ENCODE measurements around the gene FEZ2. TPM values are rescaled to one million over a fixed set of nuclear protein-coding genes. Genes with fewer than 3 reads are reported as not detected.

FEZ2 gene
- polyA plus RNA-seq, 1 donor (not counting 4 experiments of a cell fraction or from before 2014, with no cell fraction given): 56.2 TPM

DNA sequence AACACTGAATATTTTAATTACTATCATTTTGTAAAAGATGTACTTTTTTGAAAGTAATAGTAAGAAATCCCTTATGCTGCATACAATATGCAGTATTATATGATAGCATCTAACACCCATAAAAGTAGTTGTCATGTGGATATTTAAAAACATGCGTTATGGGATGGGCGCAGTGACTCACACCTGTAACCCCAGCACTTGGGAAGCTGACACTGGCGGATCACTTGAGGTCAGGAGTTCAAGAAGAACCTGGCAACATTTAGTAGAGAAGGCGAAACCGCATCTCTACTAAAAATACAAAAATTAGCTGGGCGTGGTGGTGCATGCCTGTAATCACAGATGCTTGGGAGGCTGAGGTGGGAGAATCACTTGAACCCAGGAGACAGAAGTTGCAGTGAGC, 88.9 kb downstream of the FEZ2 start:
- Histone ChIP-seq H3K36me3 (ENCODE audit: control insufficient read depth in 2 of 2, extremely low read depth in 1 of 2, insufficient read depth in 2 of 2, low read length in 2 of 2) (peaks cover 31 to 42% of the 10 kb centered on the region in 2 experiments), H3K79me2 (ENCODE audit: control insufficient read depth, insufficient read depth, low read length) (peaks cover 5% of the 10 kb centered on the region), H3K27ac (ENCODE audit: control insufficient read depth, insufficient read depth, low read length) (no peak overlapping the region), H2AFZ (ENCODE audit: control insufficient read depth, low read length) (no peak overlapping the region), H3K4me3 (ENCODE audit: control insufficient read depth in 2 of 3, extremely low read depth in 1 of 3, insufficient read depth in 2 of 3, low read depth in 1 of 3, low read length in 3 of 3) (no peak overlapping the region), H3K9me3 (ENCODE audit: control insufficient read depth, low read depth, low read length) (no peaks in the 10 kb centered on the region), H3K9me1 (ENCODE audit: control insufficient read depth, extremely low read depth, insufficient read depth, low read length) (no peaks in the 10 kb centered on the region), H3K4me1 (ENCODE audit: control insufficient read depth, extremely low read depth, insufficient read depth, low read length) (no peaks in the 10 kb centered on the region), H3K27me3 (ENCODE audit: control insufficient read depth, extremely low read depth, insufficient read depth, low read length) (no peaks in the 10 kb centered on the region), H3K4me2 (ENCODE audit: control insufficient read depth, extremely low read depth, insufficient read depth, low read depth, low read length) (no peak overlapping the region), H3K9ac (ENCODE audit: control insufficient read depth, extremely low read depth, insufficient read depth, low read length) (no peak overlapping the region), H4K20me1 (ENCODE audit: control insufficient read depth, extremely low read depth, insufficient read depth, low read length) (no peaks in the 10 kb centered on the region)
- dilution Hi-C loops (cut with MboI; ENCODE audit: extremely low pct_ligation_motif_present, low sequenced_read_pairs): no loop called here
- DNase-seq (ENCODE audit: low read depth, low spot score): no peak
- no peak for TF ChIP-seq EZH2 (IDR thresholded peaks at IDR 0.05; ENCODE audit: low read length)
- TF ChIP-seq, protein P1, sequence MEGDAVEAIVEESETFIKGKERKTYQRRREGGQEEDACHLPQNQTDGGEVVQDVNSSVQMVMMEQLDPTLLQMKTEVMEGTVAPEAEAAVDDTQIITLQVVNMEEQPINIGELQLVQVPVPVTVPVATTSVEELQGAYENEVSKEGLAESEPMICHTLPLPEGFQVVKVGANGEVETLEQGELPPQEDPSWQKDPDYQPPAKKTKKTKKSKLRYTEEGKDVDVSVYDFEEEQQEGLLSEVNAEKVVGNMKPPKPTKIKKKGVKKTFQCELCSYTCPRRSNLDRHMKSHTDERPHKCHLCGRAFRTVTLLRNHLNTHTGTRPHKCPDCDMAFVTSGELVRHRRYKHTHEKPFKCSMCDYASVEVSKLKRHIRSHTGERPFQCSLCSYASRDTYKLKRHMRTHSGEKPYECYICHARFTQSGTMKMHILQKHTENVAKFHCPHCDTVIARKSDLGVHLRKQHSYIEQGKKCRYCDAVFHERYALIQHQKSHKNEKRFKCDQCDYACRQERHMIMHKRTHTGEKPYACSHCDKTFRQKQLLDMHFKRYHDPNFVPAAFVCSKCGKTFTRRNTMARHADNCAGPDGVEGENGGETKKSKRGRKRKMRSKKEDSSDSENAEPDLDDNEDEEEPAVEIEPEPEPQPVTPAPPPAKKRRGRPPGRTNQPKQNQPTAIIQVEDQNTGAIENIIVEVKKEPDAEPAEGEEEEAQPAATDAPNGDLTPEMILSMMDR (optimal IDR thresholded peaks at IDR 0.05 in 1 of 3, IDR thresholded peaks at IDR 0.05 in 1 of 3, conservative IDR thresholded peaks at IDR 0.05 in 1 of 3; ENCODE audit: extremely low read depth in 1 of 3, insufficient read depth in 2 of 3, low read length in 3 of 3): no peak
- FAIRE-seq: no peak

DNA sequence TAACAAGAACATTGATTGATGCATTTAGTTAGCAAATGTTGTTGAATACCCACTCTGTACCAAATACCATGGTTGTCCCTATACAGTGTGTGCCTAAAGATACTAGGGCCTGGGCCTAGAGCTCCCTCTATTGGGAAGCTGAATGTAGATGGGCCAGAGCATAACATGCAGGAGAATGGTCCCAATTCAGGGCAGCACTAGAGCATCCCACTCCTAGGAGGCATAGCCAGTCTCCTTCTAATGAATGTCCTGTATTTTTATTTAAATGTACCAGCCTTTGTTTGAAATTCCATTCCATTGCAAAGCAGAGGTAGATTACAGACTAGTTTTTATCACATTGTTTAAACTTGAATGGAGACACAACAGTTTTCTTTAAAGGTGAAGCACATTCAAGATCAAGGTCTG, 90.6 kb downstream of the FEZ2 start:
- Histone ChIP-seq H3K4me1 (ENCODE audit: control insufficient read depth, extremely low read depth, insufficient read depth, low read length) (no peaks in the 10 kb centered on the region), H3K79me2 (ENCODE audit: control insufficient read depth, insufficient read depth, low read length) (peaks cover 5% of the 10 kb centered on the region), H3K27me3 (ENCODE audit: control insufficient read depth, extremely low read depth, insufficient read depth, low read length) (no peaks in the 10 kb centered on the region), H3K9ac (ENCODE audit: control insufficient read depth, extremely low read depth, insufficient read depth, low read length) (no peak overlapping the region), H3K4me3 (ENCODE audit: control insufficient read depth in 2 of 3, extremely low read depth in 1 of 3, insufficient read depth in 2 of 3, low read depth in 1 of 3, low read length in 3 of 3) (no peak overlapping the region), H3K9me1 (ENCODE audit: control insufficient read depth, extremely low read depth, insufficient read depth, low read length) (no peaks in the 10 kb centered on the region), H3K9me3 (ENCODE audit: control insufficient read depth, low read depth, low read length) (no peaks in the 10 kb centered on the region), H3K36me3 (ENCODE audit: control insufficient read depth in 2 of 2, extremely low read depth in 1 of 2, insufficient read depth in 2 of 2, low read length in 2 of 2) (peaks cover 30 to 36% of the 10 kb centered on the region in 2 experiments), H3K27ac (ENCODE audit: control insufficient read depth, insufficient read depth, low read length) (no peak overlapping the region), H2AFZ (ENCODE audit: control insufficient read depth, low read length) (no peak overlapping the region), H4K20me1 (ENCODE audit: control insufficient read depth, extremely low read depth, insufficient read depth, low read length) (no peaks in the 10 kb centered on the region), H3K4me2 (ENCODE audit: control insufficient read depth, extremely low read depth, insufficient read depth, low read depth, low read length) (no peak overlapping the region)
- TF ChIP-seq EZH2 (IDR thresholded peaks at IDR 0.05; ENCODE audit: low read length): no peak
- TF ChIP-seq, protein P1 (optimal IDR thresholded peaks at IDR 0.05 in 1 of 3, IDR thresholded peaks at IDR 0.05 in 1 of 3, conservative IDR thresholded peaks at IDR 0.05 in 1 of 3; ENCODE audit: extremely low read depth in 1 of 3, insufficient read depth in 2 of 3, low read length in 3 of 3): peak; percentile 63 to 81 (median 79)
- dilution Hi-C loops (cut with MboI; ENCODE audit: extremely low pct_ligation_motif_present, low sequenced_read_pairs): no loop called here
- FAIRE-seq: peak; percentile 41
- DNase-seq (ENCODE audit: low read depth, low spot score): no peak

Other genes starting within 250 kb of the FEZ2 start
- 98.3 to 136 TPM (median 116 TPM) in 3 replicates for gene CRIM1, start 242.4 kb downstream of the FEZ2 start, polyA plus RNA-seq
- gene VIT, start 98.5 kb upstream of the FEZ2 start, polyA plus RNA-seq: 0.33 to 0.79 TPM (median 0.75 TPM) in 3 replicates